Activated naive CD4-positive, alpha-beta T cell treated with Interleukin-2 at 50 U/mL for 16 hours (primary cell): ENCODE data around the gene FHIT.
"Not testable (repeated sequence)": the region's sequence is repeated elsewhere in the genome, so short reads cannot be mapped to it uniquely, and the experiment has no call there.

ENCODE experiments used
- DNase-seq: peaks from one replicate; pipeline ENCODE4 v3.0.0-alpha.2; 2020

The FHIT gene

GRCh38 chr3:59839283-59839682 lies 1412.0 kb downstream of the FHIT start:
- DNase-seq, result no peak

- DNase-seq, result no peak
Measured at GRCh38 chr3:59836531-59836930, 1414.7 kb downstream of the FHIT start.

GRCh38 chr3:59832702-59833101 lies 1418.5 kb downstream of the FHIT start:
- DNase-seq, result no peak

- no peak for DNase-seq
Measured at GRCh38 chr3:59832241-59832640, 1419.0 kb downstream of the FHIT start.

GRCh38 chr3:59831394-59831793 lies 1419.9 kb downstream of the FHIT start:
- DNase-seq, result no peak

GRCh38 chr3:59829527-59829926 lies 1421.7 kb downstream of the FHIT start:
- no peak for DNase-seq

- no peak for DNase-seq
Measured at GRCh38 chr3:59824876-59825275, 1426.4 kb downstream of the FHIT start.

- no peak for DNase-seq
Measured at GRCh38 chr3:59821274-59821673, 1430.0 kb downstream of the FHIT start.

- DNase-seq, result no peak
Measured at GRCh38 chr3:59820352-59820934, 1430.8 kb downstream of the FHIT start.

- no peak for DNase-seq
Measured at GRCh38 chr3:59818919-59819300, 1432.3 kb downstream of the FHIT start.

- no peak for DNase-seq
Measured at GRCh38 chr3:59818033-59818918, 1433.0 kb downstream of the FHIT start.

GRCh38 chr3:59817511-59817910 lies 1433.7 kb downstream of the FHIT start:
- DNase-seq, result no peak

GRCh38 chr3:59816312-59816711 lies 1434.9 kb downstream of the FHIT start:
- no peak for DNase-seq

GRCh38 chr3:59813148-59813538 lies 1438.1 kb downstream of the FHIT start:
- DNase-seq, result no peak

- DNase-seq, result no peak
Measured at GRCh38 chr3:59812237-59813147, 1438.8 kb downstream of the FHIT start.

GRCh38 chr3:59811160-59811559 lies 1440.1 kb downstream of the FHIT start:
- no peak for DNase-seq

- no peak for DNase-seq
Measured at GRCh38 chr3:59810606-59811005, 1440.6 kb downstream of the FHIT start.

GRCh38 chr3:59809710-59810444 lies 1441.4 kb downstream of the FHIT start:
- DNase-seq, result no peak

- no peak for DNase-seq
Measured at GRCh38 chr3:59809016-59809415, 1442.2 kb downstream of the FHIT start.

GRCh38 chr3:59808446-59808845 lies 1442.8 kb downstream of the FHIT start:
- DNase-seq, result no peak

GRCh38 chr3:59803268-59803667 lies 1448.0 kb downstream of the FHIT start:
- no peak for DNase-seq

- not testable (repeated sequence) for DNase-seq
Measured at GRCh38 chr3:59802453-59802852, 1448.8 kb downstream of the FHIT start.

GRCh38 chr3:59802045-59802444 lies 1449.2 kb downstream of the FHIT start:
- no peak for DNase-seq
